ENCODE data around the gene FEM1A.
"Not testable (repeated sequence)": the region's sequence is repeated elsewhere in the genome, so short reads cannot be mapped to it uniquely, and the experiment has no call there.

FEM1A gene

DNA sequence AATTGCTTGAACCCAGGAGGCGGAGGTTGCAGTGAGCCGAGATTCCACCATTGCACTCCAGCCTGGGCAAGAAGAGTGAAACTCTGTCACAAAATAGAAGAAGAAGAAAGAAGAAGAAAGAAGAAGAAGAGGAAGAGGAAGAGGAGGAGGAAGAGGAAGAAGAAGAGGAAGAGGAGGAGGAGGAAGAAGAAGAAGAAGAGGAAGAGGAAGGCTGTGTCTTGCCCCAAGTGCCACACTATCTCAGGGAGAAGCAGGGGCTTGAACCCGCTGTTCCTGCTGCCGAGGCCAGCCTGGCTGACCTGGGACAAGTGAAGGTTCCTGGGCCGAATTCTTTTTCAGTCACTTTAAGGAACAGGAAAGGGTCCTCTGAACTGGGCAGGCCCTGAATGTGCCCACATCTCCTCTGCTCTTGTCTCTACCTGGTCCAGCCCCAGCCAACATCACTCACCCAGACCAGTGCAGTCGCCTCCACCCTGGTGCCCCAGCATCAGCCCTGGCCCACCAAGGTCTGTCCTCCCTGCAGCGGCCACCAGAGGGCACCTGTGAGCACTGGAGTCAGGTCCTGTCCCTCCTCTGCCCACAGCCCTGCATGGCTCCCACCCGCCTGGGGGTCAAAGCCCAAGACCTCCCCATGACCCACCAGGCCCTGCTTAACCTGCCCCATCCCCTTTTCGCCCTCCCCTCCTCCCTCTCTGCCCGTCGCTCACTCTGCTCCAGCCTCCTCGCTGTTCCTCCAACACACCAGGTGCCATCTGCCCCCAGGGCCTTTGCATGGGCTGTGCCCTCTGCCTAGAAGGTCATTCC is 20.0 kb downstream of the FEM1A start:
- peak; percentile 80 to 92 for DNase-seq (ENCODE audit: low read depth in 1 of 2, low spot score in 1 of 2)

DNA sequence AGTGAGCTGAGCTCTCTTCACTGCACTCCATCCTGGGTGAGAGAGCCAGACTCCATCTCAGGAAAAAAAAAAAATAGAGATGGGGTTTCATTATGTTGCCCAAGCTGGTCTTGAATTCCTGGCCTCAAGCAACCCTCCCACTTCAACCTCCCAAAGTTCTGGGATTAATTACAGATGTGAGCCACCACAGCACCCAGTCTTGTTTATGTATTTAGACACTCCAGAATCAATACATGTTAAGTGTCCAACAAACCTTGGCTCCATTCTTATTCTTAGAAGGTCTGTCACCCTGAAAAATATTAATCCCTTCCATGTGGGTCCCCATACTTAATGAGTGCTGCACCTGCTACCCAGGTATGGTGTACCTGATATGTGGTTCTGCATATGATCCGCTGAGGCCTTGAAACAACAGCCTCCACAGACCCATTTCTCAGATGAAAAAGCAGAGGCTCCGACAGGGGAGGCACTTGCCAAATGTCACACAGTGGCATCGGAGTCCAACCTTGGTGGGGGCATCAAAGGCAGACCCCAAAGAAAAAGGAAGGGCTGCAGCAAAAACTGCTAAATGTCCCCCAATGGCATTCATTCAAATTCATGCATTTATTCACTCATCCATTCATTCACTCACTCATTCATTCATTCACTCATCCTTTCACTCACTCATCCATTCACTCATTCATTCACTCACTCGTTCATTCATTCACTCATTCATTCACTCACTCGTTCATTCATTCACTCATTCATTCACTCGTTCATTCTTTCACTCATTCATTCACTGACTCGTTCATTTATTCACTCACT is 23.3 kb downstream of the FEM1A start:
- no peak for DNase-seq (ENCODE audit: low read depth in 1 of 2, low spot score in 1 of 2)

DNA sequence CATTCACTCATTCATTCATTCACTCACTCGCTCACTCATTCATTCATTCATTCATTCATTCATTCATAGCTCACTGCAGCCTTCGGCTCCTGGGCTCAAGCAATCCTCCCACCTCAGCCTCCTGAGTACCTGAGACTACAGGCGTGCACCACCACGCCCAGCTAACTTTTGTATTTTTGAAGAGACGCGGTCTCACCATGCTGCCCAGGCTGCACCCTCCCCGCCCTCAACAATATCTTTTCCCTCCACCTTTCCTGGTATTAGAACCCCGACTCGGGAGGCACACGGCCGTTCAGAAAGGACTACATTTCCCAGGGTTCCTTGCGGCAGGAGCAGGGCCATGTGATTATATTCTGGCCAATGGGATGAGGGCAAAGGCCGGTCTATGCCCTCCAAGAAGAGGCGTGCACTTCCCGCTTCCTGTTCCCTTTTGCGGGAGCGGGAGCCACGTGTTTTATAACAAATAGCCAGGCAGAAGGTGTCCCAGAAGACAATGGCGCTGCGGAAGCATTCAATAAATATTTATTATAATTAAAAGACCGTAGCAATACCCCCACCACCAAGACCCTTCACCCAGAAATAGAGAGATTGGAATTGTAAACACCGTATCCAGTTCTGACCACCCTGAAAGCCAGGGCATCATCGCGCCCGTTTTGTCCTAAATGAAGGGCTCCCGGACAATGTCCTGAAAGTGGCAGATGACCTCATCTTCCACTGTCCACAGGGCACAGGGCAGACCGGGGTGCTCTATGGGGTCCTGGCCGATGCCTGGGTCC is 24.1 kb downstream of the FEM1A start:
- peak; percentile 31 to 55 for DNase-seq (ENCODE audit: low read depth in 1 of 2, low spot score in 1 of 2)

DNA sequence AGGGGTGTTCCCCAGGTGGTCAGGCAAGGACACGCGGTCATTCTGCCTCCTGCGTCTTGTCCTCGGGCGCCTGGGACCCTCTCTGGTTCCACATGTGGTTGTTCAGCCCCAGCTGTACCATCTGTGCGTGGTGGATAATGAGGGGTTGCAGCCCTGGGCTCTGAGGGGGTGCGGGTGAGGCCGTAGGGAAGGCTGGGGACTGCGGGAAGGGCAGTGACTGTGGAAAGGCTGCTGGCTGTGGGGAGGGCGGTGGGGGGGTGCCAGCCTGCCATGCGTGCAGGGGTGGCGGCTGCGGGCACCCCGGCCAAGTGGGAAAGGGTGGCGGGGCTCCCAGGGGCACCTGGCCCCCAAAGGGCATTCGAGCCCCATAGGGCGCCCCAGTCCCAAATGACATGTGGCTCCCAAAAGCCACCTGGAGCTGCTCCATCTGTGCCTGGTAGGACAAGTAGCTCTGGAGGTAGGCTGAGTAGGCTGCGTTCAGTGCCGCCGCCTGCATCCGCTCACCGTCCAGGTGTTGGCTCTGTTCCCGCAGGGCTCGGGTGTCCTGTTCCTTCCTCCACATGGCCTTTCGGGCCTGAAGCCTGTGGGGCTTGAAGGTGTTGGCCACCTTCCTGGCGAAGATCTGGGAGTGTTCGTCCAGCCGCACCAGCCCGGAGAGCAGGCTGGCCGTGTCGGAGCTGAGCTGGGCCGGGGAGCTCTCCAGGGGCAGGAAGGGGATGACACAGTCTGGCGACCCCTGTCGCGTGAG is 24.8 kb downstream of the FEM1A start:
- DNase-seq (ENCODE audit: low read depth in 1 of 2, low spot score in 1 of 2): no peak

GRCh38 chr19:4816950-4817278 is 25.4 kb downstream of the FEM1A start:
- DNase-seq (ENCODE audit: low read depth in 1 of 2, low spot score in 1 of 2): no peak

DNA sequence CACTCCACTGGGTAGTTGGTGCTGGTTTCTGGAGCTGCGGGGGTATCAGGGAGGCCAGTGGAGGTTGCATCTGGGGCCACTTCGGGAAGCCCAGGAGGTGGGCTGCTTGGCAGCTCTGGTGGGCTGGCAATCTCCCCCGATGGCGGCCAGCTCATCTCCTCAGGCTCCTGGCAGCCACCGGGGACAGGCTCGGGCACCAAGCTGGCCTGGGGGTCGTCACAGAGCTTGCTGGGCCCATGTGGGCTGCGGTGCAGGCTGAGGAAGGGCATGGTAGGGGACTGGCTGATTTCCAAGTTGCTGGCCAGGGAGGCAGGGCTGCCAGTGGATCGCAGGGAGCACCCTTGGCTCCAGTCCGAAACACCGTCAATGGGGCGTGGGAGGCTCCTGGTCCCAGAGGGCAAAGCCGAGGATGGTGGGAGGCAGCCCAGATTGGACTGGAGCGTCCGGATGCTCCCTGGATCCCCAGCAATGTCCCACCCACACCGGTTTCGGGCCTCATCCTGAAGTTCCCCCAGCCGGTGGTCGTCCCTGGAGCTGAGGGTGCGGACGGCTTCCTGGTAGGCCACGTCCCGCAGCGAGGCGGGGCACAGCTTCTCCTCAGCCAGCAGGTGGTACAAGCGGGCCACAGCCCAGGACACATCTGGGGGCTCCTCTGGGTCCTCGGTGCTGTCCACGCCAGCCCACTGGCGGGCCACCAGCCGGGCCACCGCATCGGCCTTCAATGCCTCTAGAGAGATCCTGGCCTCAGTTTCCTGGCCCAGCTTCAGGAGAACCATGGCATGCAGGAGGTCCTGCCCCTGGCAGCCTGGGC is 26.1 kb downstream of the FEM1A start:
- no peak for DNase-seq (ENCODE audit: low read depth in 1 of 2, low spot score in 1 of 2)

DNA sequence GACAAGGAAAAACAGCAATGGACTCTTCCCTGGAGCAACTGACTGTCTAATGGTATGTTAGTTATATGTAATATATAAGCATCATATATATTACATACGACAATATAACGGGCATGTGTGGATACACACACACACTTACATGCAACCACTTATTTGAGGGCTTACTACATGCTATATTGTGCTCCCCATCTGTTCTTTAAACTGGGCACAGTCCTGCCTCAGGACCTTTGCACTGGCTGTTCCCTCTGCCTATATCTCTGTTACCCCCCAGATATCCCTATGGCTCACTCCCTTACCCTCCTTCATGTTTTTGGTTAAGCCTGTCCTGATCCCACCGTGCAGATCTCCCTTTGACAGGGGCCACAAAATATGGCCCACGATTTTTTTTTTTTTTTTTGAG is 29.7 kb downstream of the FEM1A start:
- no peak for DNase-seq (ENCODE audit: low read depth in 1 of 2, low spot score in 1 of 2)

DNA sequence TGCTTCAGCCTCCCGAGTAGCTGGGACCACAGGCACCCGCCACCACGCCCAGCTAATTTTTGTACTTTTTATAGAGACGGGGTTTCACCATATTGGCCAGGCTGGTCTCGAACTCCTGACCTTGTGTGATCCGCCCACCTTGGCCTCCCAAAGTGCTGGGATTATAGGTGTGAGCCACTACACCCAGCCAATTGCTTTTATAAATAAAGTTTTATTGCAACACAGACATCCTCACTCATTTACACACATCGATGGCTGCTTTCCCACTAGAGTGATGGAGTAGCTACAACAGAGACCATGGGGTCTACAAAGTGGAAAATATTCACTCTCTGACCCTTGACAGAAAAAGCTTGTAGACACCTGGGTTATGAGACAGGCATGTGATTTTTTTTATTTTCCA is 30.8 kb downstream of the FEM1A start:
- DNase-seq (ENCODE audit: low read depth in 1 of 2, low spot score in 1 of 2): not testable (repeated sequence)

- DNase-seq (ENCODE audit: low read depth in 1 of 2, low spot score in 1 of 2): no peak
Observed at GRCh38 chr19:4823577-4823976, 32.0 kb downstream of the FEM1A start.

GRCh38 chr19:4829001-4829712 is 37.6 kb downstream of the FEM1A start:
- no peak for DNase-seq (ENCODE audit: low read depth in 1 of 2, low spot score in 1 of 2)

- no peak for DNase-seq (ENCODE audit: low read depth in 1 of 2, low spot score in 1 of 2)
Observed at GRCh38 chr19:4830332-4830731, 38.8 kb downstream of the FEM1A start.

DNA sequence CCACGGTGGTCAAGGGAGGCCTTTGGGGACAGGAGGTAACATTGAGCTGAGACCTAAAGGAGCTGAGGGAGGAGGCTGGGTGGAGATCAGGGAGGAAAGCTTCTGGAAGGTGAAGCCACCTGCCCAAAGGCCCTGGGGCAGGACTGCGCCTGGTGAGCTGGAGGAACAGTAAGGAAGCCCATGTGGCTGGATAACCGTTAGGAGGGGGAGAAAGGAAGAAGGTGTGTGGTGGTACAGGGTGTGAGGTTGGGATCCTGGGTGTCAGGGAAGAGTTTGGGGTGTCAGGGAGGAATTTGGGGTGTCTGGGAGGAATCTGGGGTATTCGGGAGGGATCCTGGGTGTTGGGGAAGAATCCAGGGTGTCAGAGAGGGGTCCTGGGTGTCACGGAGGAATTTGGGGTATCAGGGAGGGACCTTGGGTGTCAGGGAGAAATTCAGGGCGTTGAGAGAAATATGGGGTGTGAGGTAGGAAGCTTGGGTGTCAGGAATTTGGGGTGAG is 39.3 kb downstream of the FEM1A start:
- no peak for DNase-seq (ENCODE audit: low read depth in 1 of 2, low spot score in 1 of 2)

- DNase-seq (ENCODE audit: low read depth in 1 of 2, low spot score in 1 of 2): peak; percentile 44 to 79
Observed at GRCh38 chr19:4831304-4831978, 39.9 kb downstream of the FEM1A start, which contains the start of gene TICAM1. Gene TICAM1, minus strand, starts transcription at chr19:4831712. Its CDS starts 13,335 bp downstream, at chr19:4818377.

- not testable (repeated sequence) for DNase-seq (ENCODE audit: low read depth in 1 of 2, low spot score in 1 of 2)
Observed at GRCh38 chr19:4831979-4832340, 40.4 kb downstream of the FEM1A start.

GRCh38 chr19:4832776-4833175 is 41.2 kb downstream of the FEM1A start:
- no peak for DNase-seq (ENCODE audit: low read depth in 1 of 2, low spot score in 1 of 2)

DNA sequence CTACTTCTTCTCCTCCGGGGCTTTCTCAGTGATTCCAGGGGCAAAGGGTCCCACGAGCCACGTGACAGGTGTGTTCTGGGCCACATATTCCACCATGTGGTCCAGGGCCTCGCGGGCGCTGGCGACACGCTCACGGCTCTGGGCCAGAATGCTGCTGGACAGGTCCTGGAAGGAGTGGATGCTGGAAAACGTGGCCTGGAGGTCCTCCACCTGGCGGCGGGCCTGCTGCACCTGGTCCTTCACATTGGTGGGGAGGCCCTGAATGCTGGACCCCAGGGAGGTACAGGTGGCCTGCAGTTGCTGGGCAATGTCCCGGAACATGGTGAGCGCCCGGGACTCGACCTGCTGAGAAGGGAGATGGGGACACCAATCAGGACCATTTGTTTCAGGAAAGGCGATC is 47.7 kb downstream of the FEM1A start:
- no peak for DNase-seq (ENCODE audit: low read depth in 1 of 2, low spot score in 1 of 2)

DNA sequence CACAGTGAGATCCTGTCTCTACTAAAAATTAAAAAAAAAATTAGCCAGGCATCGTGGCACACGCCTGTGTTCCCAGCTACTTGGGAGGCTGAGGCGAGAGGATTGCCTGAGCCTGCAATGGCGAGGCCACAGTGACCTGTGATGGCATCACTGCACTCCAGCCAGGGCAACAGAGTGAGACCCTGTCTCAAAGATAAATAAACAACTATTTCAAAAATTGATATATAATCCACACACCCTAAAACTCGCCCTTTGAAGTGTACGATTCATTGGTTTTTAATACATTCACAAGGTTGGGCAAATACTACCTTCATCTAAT is 52.1 kb downstream of the FEM1A start:
- DNase-seq (ENCODE audit: low read depth in 1 of 2, low spot score in 1 of 2): no peak

- no peak for DNase-seq (ENCODE audit: low read depth in 1 of 2, low spot score in 1 of 2)
Observed at GRCh38 chr19:4844348-4845179, 53.0 kb downstream of the FEM1A start.
